Right lobe of liver (tissue), 6 donors: ENCODE data around the gene CLEC16A. TPM values are rescaled to one million over a fixed set of nuclear protein-coding genes. Genes with fewer than 3 reads are reported as not detected.

Experiments
- ATAC-seq, 4 donors: fragments of 200-7000 bp; cut with Tn5 transposase; one replicate each; pipeline ENCODE4 v1.9.1; 2020; ENCODE audit warnings: mild to moderate bottlenecking in 4 of 4, moderate library complexity in 4 of 4
- DNase-seq, 3 donors: peaks; one replicate each; pipeline ENCODE4 v3.0.0-alpha.2; 2020
- H3K27ac ChIP-seq, 3 donors: fragments of 200-600 bp; one replicate each; pipeline ENCODE4 v1.8.0; 2022
- H3K27me3 ChIP-seq, 2 donors: fragments of 200-600 bp; one replicate each; pipeline ENCODE4 v1.8.0; 2022
- H3K36me3 ChIP-seq, 4 donors: fragments of 200-600 bp; sonication (generic) in 1 of 4; one replicate each; pipeline versions ENCODE4 v1.5.1 to v1.8.0; 2017 to 2022; ENCODE audit warnings: control low read depth in 1 of 4
- H3K4me1 ChIP-seq, 4 donors: fragments of 200-600 bp; sonication (generic) in 1 of 4; one replicate each; pipeline versions ENCODE4 v1.5.1 to v1.8.0; 2017 to 2022; ENCODE audit warnings: control low read depth in 1 of 4
- H3K4me3 ChIP-seq, 3 donors: fragments of 200-600 bp; one replicate each; pipeline ENCODE4 v1.8.0; 2022
- H3K9me3 ChIP-seq, 4 donors: fragments of 200-600 bp; sonication (generic) in 1 of 4; one replicate each; pipeline versions ENCODE4 v1.5.1 to v1.8.0; 2017 to 2022; ENCODE audit warnings: control low read depth in 1 of 4
- POLR2A ChIP-seq: fragments of 450-650 bp; IDR thresholded peaks from one replicate; pipeline ENCODE4 v1.6.1; 2017; ENCODE audit warnings: antibody characterized with exemption, mild to moderate bottlenecking
- WGBS: methylation state at CpG from one replicate; pipeline ENCODE4 v1.1.6; 2018; ENCODE audit warnings: low coverage, low lambda C conversion rate; ENCODE audit not compliant: insufficient coverage; ENCODE audit errors: missing lambda C conversion rate; 5-methylcytosine and 5-hydroxymethylcytosine counted together
- intact Hi-C, 2 donors: fragments of 100-400 bp; cut with DNase I; formaldehyde crosslinking; loops; one replicate each; pipeline versions ENCODE4 v1.11.2 to v1.14.1; 2022
- total RNA-seq, 6 experiments: library from RNA; depleted of rRNA in 2 of 6; stranded (reverse); fragments of >200 nt in 2 of 6; fragmentation: NEBNext Ultra II Directional in 3 of 6; extraction: Animal tissue kit (Norgen Biotek cat#: 25700) in 3 of 6; gene quantifications; one replicate each; pipeline versions ENCODE4 v1.1.0 to v1.2.4, GENCODE V29; 2016 to 2023
- TF ChIP-seq, protein P1 (sequence below), 4 donors: fragments of 200-600 bp in 3 of 4; fragments of 450-650 bp in 1 of 4; IDR thresholded peaks; one replicate each; pipeline versions ENCODE4 v1.5.1 to v1.8.0; 2016 to 2022; ENCODE audit warnings: antibody characterized with exemption in 4 of 4, mild to moderate bottlenecking in 2 of 4
- donor health status: DM: no; HTN: yes; CAD: no.
- donor health status: DM: no; HTN: no; CAD: no.
- donor health status: DM: no; HTN: no; CAD: no.
- donor health status: DM: no; HTN: yes; CAD: no.
- donor health status: DM: no; HTN: yes; CAD: no.

The CLEC16A gene
- total RNA-seq, 6 experiments from 2014 or later = 15.2 to 25.9 (median 19.8) TPM

DNA sequence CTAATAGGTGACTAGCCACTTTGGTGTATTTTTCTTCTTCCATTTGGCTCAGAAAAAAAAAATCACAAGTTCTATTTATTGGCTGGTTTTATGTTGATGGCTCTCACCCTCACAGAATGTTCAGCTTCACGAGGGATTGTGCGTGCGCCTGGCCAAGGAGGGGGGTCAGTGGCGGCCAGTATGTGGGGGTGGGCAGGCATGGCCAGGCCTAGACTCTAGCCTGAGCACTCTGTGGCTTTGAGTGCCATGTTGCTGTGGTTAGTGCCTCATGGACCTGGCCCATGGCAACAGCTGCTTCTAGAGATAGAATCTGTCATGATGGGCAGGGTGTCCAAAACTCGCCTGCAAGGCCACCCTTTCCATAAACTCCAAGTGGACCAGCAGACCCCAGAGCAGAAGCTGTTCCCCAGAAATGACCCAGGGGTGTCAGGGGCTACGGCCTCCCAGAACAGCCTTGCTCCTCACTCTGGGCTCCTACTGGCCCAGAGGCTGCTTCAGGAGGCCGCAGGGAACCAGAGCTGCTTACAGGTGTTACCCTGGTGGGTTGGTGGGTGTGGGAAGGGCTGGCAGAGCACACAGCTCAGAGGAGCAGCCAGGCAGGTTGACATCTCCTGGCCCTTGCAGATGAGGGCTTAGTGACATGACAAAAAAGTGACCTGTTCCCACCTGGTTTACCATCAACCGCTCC, 186.8 kb downstream of the CLEC16A start:
- intact Hi-C loops = no loop called here
- DNase-seq (no peak), ATAC-seq (no peak)
- Histone ChIP-seq H3K9me3 (no peaks in the 10 kb centered on the region), H3K4me1 (peaks cover 0 to 37% (median 2%) of the 10 kb centered on the region in 4 donors), H3K36me3 (peaks cover 0 to 3% (median 2%) of the 10 kb centered on the region in 4 donors), H3K4me3 (no peak overlapping the region), H3K27ac (no peak overlapping the region), H3K27me3 (no peaks in the 10 kb centered on the region)
- WGBS = 100% methylated on average over 1 of the region's 8 CpGs
- TF ChIP-seq, protein P1, sequence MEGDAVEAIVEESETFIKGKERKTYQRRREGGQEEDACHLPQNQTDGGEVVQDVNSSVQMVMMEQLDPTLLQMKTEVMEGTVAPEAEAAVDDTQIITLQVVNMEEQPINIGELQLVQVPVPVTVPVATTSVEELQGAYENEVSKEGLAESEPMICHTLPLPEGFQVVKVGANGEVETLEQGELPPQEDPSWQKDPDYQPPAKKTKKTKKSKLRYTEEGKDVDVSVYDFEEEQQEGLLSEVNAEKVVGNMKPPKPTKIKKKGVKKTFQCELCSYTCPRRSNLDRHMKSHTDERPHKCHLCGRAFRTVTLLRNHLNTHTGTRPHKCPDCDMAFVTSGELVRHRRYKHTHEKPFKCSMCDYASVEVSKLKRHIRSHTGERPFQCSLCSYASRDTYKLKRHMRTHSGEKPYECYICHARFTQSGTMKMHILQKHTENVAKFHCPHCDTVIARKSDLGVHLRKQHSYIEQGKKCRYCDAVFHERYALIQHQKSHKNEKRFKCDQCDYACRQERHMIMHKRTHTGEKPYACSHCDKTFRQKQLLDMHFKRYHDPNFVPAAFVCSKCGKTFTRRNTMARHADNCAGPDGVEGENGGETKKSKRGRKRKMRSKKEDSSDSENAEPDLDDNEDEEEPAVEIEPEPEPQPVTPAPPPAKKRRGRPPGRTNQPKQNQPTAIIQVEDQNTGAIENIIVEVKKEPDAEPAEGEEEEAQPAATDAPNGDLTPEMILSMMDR (IDR thresholded peaks at IDR 0.05) = no peak
- TF ChIP-seq POLR2A = no peak

DNA sequence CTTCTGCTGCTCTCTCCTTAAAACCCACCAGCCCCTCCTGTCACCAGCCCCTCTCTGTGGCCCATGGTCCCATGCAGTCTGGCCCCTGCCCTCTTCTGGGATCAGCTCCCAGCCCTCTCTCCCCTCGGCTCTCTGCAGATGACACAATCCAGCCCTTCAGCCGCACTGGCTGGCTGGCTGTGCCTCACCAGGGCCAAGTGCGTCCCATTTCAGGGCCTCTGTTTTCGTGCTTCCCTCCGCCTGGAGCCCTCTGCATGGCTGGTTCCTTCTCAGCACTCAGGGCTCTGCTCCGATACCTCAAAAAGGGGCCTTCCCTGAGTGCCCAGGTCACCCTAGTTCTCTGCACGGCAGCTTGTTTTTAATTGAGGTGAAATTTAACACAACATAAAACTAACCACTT, 187.3 kb downstream of the CLEC16A start:
- peaks cover 0 to under 1% (median 0%) of the 10 kb centered on the region in 4 donors for H3K36me3 ChIP-seq
- no peaks in the 10 kb centered on the region for H3K9me3 ChIP-seq
- WGBS = 81% methylated on average over 4 of the region's 7 CpGs
- H3K4me1 ChIP-seq = peaks cover 0 to 37% (median 2%) of the 10 kb centered on the region in 4 donors
- no peak overlapping the region for H3K27ac ChIP-seq
- TF ChIP-seq, protein P1 (IDR thresholded peaks at IDR 0.05) = no peak
- no peak for TF ChIP-seq POLR2A
- intact Hi-C loops = no loop called here
- no peaks in the 10 kb centered on the region for H3K27me3 ChIP-seq
- no peak overlapping the region for H3K4me3 ChIP-seq
- ATAC-seq (peak in 1 of 4 donors; percentile 7), DNase-seq (no peak)

DNA sequence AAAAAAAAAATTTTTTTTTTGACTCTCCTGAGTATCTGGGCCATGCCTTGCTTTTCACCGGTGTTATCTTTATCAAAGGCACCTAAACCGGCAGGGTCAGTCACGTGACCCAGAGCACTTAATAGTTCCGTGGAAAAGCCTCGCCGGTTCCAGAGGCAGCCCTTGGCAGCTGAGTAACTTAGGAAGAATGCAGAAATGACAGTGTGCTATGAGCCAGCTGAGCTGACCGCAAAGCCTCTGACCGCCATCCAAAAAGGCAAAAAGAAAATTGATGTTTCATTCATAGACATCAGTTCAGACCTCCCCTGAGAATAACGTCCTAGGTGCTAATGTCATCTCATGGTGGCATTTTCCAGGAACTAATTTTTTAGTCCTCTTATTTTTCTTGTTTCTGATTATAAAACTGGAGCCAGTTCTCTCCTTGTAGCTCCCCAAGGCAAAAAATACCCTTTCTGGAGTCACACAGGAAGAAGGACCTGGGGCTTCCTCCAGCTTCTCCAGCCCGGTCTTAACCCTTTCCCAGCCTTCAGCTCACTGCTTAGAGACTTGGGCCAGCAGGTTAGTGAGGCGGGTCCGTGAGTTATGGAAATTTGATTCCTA, 189.1 kb downstream of the CLEC16A start:
- 58% methylated on average over 9 of the region's 12 CpGs for WGBS
- ATAC-seq = peak; percentile 42 to 72 (median 58)
- peaks cover 0 to 29% (median 3%) of the 10 kb centered on the region in 4 donors for H3K4me1 ChIP-seq

DNA sequence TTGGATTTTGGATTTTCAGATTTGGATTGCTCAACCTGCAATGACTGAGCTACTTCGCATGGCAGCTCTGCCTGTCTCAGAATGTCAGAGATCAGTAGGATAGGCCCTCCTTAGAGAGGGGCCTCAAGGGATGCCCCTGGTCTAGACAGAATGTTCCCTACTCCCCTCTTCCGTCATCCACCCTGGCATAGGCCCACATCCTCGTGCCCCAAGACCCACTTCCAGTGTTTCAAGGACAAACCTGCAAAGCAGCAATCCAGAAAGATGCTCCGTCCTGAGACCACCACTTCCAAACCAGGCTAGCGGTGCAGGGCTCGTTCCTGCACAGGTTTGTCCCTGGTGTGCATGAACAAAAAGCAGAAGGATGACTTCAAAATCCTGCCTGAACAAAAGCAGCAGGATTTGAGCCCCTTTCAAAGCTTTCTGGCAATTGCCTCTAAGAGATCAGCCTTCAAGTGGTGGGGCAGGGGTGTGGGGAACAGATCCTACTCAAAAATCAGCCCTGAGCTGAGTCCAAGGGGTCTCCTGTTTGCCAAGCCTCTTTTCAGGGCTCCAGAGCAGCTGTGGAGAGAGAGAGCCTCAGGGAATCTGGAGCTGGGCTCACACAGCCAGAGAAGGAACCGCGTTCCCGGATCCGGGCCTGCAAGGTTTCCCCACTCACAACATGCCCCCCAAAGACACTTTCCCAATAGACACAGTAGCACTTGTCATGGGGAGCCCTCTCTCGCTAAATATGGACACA, 190.5 kb downstream of the CLEC16A start:
- Histone ChIP-seq H3K27me3 (no peaks in the 10 kb centered on the region), H3K36me3 (peaks cover 0 to 2% (median 0%) of the 10 kb centered on the region in 4 donors), H3K4me1 (peaks cover 0 to 38% (median 9%) of the 10 kb centered on the region in 4 donors), H3K4me3 (no peak overlapping the region), H3K27ac (no peak overlapping the region), H3K9me3 (no peaks in the 10 kb centered on the region)
- ATAC-seq (no peak), DNase-seq (no peak)
- intact Hi-C loops = no loop called here
- TF ChIP-seq, protein P1 (IDR thresholded peaks at IDR 0.05) = no peak
- no peak for TF ChIP-seq POLR2A
- WGBS = 96% methylated on average over 11 of the region's 11 CpGs

More for the DNA sequence above, 189.1 kb downstream of the CLEC16A start:
- H3K27ac ChIP-seq = peak overlapping the region in 2 of 3 donors; percentile 12 to 26
- peak in 2 of 3 donors; percentile 67 to 73 for DNase-seq
- intact Hi-C loops = no loop called here
- H3K4me3 ChIP-seq = no peak overlapping the region
- H3K9me3 ChIP-seq = no peaks in the 10 kb centered on the region
- H3K36me3 ChIP-seq = peaks cover 0 to 2% (median 0%) of the 10 kb centered on the region in 4 donors
- no peaks in the 10 kb centered on the region for H3K27me3 ChIP-seq
- TF ChIP-seq POLR2A = no peak
- TF ChIP-seq, protein P1 (IDR thresholded peaks at IDR 0.05) = no peak
